NCI-H146 (cell line): Measurements from ENCODE around the gene SDC1.

Experiments
- DNase-seq: peaks from one replicate; lab custom pipeline; 2025; lab: John Stamatoyannopoulos, UW

SDC1 gene

DNA sequence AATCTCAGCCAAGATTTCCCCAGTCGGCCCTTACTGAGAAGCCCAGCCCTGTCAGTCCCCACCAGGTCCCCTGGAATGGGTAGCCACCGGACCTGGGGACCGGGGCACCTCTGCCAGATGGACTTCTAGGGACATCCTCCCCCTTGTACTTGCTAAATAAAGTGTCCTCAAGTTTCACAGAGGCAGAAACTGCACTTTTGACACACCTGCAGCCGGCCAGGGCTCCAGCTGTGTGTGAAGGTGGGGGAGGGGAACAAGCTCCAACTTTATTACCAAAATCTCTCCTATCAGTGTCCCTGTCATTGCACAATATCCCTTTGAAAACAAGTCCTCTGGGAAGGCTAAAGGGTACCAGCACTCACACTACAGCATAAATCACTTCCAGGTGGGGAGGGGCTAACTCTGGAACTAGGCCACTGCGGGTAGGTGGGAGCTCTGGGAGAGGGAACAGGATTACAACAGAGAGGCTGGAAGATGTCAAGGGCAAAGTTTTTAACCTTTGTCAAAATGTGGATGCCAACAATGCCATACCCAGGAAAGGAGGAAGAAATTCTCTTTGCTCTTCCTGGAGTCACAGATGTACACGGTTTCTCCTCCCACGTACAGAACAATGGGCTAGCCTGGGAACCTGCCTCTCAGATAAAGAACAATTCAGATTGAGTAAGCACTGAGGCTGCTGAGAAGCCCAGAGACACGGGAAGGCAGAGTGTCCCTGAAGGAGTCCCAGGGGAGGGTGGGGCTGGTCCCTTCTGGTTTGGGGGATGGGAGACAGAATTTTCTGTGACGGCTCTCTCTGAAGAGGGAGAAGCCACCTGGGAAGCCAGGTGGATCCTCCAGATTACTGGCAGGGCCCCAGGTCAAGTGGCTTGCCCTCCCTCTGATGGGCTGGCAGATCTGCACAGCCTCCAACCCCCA is 11.0 kb downstream of the SDC1 start:
- DNase-seq, result no peak

DNA sequence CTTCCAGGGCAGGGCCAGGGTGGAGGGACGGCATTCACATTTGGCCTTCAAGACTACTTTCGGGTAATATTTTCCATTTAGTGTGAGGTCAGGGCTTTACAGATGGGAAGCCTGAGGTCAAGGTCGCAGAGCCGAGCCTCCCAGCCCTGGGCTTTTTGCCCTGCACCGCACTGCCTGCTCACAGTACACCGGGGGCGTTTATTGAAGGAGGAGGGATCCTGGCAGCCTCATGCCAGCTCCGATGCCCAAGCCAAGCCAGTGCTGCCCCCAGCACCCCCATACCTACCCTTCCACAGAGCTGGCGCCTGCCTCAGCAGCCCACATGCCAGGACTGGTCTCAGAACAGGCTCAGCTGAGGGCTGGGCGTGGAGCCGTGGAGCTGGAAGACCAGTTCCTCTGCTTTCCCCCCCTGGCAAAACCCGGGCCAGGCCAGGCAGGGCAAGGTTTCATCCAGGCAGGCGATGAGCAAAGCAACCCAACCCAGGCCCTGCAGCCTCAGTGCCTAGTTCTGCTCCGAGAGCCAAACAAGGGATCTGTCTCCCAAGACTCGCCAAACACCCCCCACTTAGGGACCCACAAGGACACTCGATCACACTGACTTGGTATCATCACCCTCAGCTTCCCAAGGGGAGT is 11.9 kb downstream of the SDC1 start:
- no peak for DNase-seq

DNA sequence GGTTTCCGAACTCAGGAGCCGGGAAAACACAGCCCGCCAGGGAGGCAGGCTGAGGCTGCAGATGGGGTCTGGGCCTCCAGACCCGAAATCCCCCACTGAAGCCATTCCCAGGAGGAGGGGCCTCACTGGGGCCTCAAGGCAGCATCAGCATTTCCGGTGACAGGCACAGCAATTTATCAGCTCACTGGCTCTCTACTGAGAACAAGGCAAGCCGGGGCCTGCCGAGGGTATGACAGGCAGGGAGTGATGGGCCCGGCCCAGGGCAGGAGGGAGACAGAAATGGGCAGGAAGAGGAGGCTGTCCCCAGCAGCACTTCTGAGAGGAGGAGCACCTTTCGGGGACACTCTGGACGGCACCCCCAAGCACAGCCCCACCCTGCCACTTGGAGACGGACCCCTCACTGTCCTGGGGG is 12.5 kb downstream of the SDC1 start:
- no peak for DNase-seq

DNA sequence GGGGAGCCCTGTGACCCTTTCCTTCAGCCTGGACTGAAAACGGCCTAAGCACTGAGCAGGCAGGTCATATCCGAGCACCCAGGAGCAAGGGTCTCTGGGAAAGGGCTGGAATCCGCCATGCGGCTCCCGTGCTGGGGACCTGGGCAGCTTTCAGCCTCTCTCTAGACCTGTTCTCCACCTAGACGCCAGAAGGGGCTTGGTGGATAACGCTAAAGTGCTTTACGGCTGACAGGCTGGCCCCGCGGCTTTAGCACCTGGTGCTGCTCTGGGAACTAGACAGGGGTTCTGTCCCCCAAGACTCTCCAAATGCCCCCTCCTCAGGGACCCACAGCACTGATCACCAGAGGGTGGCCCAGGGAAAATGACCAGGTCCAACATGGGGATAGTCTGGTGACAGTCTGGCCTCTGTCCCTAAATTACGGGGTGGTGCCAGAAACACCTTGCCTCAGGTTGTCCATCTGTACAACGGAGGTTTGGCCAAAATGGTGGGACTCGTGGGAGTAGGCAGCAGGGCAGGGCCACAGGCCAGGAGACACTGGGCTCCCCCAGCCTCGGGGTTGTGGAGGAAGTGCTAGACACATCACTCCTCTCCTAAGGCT is 13.0 kb downstream of the SDC1 start:
- no peak for DNase-seq

DNA sequence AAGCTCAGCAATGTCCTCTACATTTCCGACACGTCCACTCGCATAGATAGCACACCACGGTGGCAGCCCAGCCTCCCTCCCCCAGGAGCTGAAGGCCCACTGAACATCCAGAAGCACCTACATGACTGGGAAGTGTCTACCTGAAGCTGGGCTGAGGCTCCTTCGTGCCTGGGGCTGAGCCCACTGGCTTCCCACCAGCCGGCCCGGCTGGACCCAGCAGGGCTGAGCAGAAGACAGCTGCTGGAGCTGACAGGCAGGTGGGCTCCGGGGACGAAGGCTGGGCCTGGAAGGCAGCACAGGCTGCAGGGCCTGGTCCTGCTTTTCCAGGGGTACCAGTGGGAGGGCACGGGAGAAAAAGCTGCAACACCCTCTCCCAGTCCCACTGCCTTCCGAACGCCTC is 13.5 kb downstream of the SDC1 start:
- no peak for DNase-seq

DNA sequence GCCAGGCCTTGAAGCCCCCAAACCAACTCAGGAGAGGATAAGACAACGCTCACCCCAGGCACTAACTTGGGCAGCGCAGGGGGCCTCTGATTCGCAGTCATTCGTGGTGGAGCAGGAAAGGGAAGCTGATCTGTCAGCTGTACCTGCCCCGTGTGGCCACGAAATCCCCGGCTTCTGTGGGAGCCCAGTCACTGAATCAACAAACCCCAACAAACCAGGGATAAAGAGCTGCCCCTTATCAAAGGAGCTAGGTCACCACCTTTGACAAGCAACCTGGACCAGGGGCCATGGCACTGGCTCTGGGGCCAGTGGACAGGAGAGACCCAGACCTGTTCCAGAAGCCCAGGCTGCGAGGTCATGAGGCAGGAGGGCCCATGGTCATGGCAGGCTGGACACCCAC is 14.5 kb downstream of the SDC1 start:
- no peak for DNase-seq

DNA sequence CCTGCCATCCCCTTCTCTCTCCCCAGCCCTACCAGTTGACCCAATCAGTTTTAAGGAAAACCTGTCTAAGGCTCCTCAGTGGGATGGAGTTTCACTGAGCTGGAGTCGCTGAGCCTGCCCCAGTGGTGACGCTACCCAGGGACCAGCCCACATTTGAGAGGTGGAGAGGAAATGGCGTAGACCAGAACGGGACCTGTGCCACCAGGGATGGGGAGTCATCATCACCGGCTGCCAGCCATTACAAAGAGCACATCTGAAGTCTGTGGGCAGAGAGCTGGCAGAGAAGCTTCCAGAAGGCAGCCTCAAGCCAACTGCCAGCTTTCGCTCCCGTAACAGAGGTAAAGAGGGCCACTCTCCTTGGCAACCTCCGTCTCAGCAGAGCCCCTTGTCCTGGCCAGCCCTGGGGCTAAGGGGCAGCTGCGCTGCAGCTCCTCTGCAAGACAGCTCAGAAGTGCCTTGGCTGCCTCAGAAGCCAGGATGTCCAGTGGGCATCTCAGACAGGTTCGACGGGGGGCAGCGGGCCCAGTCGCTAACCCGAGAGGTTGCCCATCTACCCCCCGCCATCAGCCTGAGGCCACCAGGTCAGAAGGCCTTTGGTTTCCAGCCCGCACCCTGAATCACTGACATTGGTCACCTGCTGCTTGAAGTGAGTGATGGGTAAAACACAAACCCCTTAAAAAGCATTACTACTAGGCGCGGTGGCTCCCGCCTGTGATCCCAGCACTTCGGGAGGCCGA is 15.4 kb downstream of the SDC1 start:
- no peak for DNase-seq

DNA sequence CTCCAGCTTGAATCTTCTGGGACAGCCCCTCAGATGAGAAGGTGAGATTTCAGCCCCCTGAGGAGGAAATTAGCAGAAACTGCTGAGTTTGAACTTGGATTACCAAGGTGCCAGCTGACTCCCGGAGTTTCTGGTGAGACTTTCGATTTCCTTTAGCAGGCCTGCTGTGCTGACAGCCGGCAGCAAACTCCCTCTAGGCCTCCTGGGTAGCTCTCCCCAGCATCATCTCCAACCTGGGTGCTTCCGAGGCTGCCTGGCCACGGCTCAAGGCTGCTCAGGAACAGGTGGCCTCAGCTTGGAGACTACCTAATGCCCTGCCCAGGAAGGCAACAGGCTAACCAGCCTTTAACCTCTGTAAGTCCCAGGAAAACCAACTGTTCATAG is 16.5 kb downstream of the SDC1 start:
- no peak for DNase-seq

DNA sequence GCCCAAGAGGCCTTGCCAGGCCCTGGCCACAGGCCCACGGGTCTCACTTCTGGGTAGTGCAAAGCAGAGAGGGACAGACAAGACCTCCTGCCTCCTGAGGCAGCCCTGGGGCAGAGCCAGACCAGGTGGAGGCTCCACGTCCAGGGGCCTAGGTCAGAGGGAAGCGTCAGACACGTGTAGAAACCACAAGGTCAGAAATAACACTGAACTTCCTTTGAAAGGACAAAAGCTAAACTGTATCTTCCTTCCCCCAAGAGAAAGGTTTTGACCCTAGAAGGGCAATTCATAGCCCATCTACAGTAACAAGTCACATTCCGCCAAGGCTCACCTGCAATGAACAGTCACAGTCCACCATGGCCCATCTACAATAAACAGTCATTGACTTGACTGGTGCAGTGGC is 17.9 kb downstream of the SDC1 start:
- no peak for DNase-seq

DNA sequence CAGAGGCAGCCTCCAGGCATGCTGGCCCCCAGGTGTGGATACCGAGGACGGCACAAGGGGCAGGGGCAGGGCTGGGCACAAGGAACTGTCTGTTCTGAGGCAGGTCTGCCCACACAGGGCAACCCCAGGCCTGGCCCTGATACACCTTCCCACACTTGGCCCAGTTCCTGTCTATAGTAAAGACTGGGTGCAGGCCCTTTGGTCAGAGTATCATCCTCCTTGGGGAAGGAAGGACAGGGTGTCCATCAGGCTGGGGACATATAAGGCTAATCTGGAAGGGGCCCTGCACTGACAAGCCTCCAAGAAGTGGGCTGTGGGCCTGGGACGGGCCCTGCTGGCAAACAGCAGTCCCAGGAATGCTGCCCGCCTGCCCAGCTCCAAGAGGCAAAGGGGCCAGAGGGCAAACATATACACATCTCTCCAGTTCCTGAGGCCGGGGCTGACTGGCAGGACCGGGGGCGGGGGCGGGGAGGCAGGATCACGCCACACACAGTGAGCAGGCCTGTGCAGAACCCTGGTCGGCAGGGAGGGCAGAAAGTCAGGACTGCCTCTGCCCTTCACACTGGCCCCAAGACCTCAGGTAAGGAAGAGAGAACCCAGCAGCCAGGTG is 18.9 kb downstream of the SDC1 start:
- no peak for DNase-seq

DNA sequence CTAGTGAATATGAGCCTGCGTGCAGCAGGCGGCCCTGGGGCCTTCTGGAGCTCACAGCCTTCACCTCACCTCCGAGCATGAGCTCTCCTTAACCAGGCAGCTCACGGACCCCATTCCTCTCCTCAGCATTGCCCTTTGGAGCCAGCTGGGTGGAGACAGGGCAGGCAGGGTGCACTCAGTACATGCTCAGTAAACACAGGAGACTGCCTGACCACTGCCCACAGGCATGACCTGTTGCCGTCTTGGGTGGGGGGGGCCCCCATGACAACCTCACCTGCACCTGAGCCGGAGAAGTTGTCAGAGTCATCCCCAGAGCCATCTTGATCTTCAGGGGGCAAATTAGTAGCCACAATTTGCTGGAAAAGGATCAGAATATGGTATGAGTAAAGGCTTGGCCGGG is 19.9 kb downstream of the SDC1 start:
- no peak for DNase-seq

DNA sequence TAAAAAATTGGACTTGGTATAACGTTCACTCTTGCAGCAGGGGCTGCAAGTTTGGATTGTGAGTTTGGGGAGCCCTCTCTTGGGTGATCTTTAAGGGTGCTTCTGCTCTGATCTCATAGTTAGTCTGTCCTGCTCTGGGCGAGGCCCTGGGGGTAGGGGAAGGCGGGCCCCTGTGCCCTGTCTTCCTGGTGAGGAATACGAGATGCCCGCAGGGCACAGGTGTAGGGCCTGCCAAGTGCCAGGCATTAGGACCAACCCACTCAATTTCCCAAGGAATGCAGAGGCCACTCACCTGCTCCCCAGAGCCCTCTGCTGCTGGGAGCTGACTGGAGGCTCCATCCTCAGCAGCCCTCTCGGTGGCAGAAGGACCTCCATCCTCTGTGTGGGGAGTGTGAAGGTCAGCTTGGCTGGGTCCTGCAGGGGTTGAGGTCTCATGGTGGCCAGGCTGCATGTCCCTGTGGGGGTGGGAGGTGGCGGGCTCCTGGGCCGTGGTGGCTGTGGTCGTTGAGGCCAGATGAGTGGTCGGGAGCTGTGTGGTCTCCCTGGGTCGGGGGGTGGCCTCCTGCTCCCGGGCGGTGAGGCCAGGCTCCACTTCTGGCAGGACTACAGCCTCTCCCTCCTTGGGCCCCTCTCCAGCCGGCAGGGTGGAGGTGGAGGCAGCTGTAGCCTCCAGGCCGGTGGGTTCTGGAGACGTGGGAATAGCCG is 21.3 kb downstream of the SDC1 start:
- no peak for DNase-seq

DNA sequence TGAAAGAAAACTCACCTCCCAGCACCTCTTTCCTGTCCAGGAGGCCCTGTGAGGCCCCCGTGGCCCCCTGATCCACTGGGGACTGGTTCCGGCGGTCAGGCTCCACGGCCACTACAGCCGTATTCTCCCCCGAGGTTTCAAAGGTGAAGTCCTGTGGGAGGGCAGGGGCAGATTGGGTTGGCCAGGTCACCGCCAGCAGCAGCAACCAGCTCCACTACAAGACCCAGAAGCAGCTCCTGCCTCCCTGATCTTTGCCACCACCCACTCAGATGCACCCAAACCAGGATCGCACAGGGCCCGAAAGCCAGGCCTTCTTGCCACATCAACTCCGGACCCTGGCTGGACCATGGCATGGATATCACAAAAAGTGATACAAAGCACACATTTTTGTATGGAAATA is 21.9 kb downstream of the SDC1 start:
- DNase-seq, result no peak

DNA sequence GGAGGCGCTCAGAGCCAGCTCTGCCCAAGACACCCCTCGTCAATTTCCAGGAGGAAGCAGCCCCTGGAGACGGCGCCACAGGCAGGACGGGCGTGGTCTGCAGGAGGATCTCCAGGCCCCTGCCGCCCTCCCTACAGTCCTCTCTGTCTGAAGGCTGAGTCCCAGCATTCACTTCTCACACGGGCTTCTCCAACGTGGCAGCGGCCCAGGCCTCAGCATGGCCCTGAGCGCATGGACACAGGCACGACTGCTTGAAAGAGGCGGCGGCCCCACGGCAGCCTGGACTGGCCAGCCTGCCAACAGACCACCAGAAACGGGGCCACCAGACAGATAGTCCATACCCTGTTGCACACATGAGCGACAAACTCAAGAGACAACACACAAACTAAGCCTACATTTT is 23.3 kb downstream of the SDC1 start:
- no peak for DNase-seq

DNA sequence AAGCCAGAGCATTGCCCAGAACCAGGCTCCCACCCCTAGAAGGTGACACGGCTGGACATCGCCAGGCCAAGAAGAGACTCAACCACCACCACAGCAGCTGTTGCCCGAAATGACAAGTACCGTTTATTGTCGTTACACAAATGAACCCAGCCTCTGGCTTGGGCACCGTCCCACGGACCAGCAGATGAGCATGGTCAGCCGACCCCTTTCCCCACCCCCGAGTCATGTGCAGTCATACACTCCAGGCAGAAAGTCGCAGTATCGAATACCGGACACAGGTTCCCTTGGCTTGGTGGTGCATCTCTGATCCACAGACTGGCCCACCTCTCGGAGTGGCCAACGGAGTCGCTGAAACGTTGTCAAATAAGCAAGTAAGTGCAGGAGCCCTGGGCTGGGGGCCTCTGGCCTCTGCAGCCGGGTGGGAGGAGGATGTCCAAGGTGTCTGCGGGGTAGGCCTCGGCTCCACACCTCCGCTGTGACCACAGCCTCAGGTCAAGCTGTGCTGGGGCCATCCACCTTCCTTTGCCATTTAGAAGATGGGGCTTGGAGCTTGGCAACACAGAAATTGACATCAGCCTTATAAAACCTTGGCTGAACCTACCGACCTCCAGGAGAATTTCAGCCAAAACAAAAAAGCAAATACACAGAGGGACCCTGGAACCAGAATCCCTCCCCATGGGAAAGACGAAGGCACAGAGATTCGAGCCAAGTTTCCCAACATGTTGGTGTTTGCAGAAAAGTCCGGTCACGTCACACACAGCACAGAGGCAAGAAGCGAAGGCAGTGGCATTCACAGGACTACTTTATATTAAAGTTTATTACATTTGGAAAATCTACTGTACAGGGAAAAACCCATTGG is 24.0 kb downstream of the SDC1 start:
- no peak for DNase-seq

DNA sequence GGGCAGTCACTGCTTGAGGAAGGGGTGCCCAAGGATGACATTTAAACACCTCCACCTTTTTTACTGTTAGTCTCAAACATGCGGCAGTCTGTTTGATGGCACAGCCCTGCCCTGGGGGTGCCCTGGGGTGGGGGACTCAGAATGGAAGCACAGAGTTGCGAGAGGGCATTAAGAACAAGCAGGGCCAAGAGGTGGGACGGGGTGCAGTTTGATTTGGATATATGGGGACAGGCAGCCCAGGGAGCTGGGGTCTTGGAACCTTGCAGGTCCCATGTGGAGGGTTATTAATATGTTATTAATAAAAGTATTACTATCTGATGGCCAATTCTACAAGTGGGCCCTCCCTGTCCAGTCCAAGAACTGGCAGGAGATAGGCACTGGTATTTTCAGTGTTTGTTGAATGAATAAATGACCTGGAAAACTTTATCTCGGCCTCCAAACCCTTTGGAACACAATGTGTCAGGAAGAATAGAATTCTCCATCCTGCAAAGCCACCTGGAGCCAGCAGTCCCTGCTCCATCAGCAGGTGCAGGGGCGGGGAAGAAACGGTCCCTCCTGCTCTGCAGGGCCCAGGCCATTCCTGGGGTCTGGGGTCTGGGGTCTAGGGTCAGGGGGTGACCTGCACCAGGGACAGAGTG is 25.2 kb downstream of the SDC1 start:
- DNase-seq, result no peak

DNA sequence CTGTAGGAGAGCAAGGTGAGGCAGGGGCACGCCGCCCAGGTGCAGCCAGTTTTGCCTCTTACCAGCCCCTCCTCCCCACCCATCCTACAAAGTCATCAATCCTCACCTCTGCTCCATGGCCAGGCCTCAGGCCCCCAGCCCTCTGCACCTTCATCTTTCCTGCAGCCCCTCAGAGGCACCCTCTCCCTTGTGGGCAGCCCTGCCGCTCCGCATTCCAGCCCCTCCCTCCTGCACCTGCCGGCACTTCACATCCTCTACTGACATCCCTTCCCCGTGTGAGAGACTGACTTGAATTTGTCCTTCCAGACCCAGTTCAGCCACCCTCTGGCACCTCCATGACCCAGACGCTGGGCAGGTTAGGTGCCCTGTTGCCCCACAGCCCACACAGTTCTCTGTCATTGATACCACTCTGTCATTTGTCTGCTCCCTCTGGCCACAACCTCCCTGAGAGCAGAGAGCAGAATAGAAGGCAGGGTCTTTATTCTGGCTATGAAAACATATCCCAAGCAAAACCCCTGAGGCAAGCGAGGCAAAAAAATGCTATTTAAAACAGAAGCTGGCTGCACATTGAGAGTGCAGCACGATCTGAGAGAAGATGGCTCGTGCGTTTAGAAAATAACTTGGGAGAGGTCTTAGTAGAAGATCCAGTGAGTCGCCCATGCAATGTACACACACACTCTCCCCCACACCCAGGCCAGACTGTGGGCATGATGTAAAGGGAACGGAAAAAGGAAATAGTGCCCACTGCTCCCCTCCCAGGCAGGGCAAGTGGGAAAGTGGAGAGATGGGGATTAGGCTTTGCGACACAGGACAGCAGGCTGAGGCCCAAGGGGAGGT is 25.9 kb downstream of the SDC1 start:
- no peak for DNase-seq

DNA sequence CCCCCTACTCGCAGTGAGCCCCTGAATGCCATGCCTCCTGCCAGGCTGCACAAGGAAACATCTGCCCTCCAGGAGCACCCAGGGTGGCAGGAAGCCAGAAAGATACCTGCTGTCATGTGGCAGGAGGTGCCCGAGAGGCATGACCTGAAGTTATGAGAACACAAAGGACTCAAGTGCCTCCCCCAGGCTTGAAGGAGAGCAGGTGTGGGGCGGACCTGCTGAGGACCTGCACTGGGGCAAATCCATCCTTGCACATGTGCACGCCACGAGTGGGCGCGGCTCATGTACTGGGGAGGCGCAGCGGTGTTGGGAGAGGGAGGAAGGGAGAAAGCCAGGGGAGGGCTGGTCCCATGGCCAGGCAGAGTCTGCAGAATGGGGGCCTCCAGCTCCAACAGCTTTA is 26.9 kb downstream of the SDC1 start:
- peak; percentile 44 for DNase-seq

DNA sequence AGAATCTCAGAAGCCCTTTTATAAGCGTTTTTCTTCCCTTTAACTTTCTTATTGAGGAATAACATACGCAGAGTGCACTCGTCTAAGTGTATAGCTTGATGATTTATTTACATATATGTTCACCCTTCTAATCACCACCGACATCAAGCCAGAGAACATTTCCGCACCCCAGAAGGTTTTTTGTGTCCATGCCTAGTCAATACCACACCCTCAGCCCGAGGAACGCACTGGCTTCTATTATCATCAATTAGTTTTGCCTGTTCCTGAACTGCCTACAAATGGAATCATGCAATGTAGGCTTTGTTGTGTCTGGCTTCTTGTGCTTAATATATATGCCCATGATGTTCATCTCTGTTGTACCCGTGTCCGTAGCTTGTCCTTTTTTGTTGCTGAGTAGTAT is 27.7 kb downstream of the SDC1 start:
- no peak for DNase-seq
